Activated T-helper 1 cell treated with Interleukin-2 at 50 U/mL for 16 hours (primary cell): ENCODE measurements around the gene SCAF4.
"Not testable (repeated sequence)": the region's sequence is repeated elsewhere in the genome, so short reads cannot be mapped to it uniquely, and the experiment has no call there.

Experiments
- DNase-seq: peaks from one replicate; pipeline ENCODE4 v3.0.0-alpha.2; 2020; ENCODE audit warnings: low read depth

Gene SCAF4

DNA sequence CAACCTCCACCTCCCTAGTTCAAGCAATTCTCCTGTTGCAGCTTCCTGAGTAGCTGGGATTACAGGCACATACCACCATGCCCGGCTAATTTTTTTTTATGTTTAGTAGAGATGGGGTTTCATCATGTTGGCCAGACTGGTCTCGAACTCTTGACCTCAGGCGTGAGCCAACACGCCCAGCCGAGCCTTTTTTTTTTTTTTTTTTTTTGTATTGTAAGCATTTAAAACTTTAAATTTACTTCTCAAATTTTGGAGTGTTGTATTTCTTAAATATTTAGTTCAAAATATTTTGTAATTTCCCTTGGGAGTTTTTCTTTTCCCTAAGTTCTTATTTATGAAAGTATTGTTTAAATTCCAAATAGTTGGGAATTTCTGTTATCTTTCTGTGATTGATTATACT lies 9.2 kb upstream of the SCAF4 start:
- no peak for DNase-seq

DNA sequence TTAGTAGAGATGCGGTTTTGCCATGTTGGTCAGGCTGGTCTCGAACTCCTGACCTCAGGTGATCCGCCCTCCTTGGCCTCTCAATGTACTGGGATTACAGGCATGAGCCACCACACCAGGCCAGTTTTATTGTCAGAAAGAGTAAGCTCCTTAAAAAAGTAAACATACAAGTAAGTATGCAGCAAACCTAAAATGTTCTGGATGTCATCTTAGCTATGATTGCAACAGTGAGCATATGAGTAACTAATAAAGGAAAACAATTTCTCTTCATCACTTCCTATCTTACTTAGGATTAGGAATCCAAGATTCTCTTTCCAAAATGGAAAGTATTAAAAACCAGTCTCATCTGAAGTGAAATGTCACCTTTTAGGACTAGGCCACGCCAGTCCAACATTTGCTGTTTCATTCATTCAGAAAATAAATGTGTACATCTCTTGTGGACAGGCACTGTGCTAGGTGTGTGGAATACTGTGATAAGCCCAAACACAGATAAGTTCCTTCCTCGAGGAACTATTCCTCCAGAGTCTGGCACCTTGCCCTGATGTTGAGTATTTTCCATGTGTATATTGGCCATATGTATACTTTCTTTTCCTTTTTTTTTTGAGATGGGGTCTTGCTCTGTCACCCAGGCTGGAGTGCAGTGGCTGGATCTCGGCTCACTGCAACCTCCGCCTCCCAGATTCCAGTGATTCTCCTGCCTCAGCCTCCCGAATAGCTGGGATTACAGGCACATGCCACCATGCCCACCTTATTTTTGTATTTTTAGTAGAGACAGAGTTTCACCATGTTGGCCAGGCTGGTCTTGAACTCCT lies 5.9 kb upstream of the SCAF4 start:
- DNase-seq: not testable (repeated sequence)

GRCh38 chr21:31735511-31735992 lies 3.6 kb upstream of the SCAF4 start:
- DNase-seq: no peak

DNA sequence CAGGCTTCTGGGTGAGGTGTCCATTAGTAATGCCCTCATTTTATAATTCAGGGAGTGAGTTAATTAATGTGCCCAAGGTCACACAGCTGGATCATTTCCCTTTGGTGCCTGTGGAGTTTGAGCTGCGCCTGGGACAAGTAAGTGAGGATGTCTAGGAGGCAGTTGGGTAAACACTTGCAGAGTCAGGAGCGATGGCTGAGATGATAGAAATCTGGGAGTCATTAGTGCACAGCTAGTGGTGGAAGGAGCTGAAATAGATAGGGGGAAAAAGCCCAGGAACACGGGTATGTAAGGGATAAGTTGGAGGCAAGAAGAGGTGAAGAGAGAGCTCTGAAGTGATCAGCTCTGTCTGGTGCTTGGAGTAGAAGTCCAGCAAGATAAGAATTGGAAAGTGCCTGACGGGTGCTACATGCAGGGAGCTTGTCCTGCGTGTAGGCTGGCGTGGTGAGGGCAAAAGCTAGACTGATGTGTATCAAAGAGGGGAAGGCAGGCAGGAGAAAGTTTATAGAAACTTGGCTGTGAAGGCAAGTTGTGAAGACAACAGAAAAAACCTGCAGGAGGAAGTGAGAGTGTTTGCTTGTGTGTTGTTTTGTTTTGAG lies 1.7 kb upstream of the SCAF4 start:
- no peak for DNase-seq

DNA sequence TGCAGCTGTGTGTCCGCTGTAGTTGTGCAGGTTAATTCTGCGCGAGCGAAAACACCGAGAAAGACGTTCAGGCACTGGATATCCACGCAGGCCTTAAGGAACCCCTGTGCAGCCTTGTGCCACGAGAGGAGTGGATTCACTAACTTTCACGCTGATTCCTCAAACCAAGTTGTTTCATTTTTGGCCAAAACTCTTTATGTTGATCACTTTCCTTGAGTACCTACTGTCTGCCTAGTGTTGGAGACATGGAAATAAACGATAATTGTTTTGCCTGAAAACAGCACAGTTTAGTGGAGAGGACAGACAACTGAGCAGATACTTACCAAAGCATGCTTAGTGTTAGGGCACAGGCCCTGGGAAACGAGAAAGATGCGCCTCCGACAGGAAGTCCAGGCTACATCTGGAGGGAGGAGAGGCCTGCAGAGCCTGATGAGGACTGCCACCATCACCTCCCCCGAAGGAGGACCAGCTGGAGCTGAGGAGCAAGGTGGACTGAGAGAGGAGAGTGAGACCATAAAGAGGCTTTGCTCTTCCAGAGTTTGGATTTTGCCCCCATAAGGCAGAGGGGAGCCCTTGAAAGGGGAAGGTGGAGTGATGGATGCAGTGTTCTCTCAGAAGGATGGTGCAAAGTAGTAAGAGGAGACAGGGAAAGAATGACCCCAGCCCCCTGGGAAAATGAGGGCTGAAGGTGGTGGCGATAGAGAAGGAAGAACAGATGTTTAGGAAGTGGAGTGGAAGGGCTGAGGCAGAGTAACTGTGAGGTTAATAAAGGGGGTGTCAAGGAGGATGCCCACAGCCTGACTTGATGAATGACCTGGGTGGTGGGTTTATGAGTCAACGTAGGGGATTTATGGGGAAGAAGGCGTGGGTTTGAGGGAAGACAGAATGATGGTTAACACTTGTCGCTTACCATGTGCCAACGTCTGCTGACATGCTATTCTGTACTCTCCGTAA lies 956 bp upstream of the SCAF4 start:
- DNase-seq: peak; percentile 1

DNA sequence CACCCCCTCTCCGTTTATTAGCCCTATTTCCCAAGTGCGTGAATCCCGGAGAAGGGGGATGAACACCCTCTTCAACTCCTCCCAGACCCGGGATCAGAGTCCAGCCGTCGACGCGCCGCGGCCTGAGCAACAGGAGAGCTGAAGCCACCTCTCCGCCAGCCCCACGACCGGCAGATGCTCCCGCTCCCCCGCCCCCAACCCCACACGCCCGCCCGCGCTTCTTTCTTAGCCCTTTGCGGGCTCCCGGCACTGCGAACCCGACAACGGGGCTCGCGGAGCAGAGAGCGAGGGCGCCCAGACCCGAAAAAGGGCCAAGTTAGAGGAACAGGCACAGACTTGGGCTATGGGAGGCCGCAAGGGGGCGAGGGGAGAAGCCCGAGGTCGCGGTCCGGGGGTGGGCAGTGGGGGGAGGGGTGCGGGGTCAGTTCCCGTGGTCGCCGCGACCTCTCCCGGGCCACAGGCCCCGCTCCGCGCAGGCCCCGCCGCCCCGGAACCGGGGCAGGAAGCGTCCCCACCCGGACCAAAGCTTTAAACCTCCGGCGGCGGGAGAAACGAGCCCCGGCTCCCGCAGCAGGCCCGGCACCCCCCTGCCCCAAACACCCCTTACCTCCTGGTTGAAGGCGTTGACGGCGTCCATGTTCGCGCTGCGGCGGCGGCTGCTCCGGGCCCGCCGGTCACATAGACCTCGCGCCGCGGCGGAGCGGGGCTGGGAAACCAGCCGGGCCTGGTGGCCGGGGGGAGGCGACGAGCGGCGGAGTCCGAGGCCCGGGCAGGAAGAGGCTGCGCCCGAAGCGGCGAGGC lies 662 bp downstream of the SCAF4 start:
- peak; percentile 36 for DNase-seq

DNA sequence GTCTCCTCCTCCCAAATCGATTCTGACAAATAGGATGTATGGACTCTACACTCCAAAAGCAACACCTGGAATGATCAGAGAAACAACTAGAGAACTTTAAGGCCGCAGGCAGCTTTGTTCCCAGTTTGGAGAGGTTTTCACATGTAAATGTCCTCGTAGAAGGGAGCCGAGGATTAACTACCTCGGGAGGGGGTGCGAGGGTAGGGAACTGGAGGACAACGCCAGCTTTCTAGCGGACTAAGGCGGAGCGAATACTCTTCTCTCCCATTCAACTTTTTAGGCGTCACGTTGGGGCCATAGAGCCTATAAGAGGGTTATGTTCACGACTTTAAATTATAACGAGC lies 1.2 kb downstream of the SCAF4 start:
- no peak for DNase-seq

- no peak for DNase-seq
Measured at GRCh38 chr21:31729622-31730343, 2.1 kb downstream of the SCAF4 start.

DNA sequence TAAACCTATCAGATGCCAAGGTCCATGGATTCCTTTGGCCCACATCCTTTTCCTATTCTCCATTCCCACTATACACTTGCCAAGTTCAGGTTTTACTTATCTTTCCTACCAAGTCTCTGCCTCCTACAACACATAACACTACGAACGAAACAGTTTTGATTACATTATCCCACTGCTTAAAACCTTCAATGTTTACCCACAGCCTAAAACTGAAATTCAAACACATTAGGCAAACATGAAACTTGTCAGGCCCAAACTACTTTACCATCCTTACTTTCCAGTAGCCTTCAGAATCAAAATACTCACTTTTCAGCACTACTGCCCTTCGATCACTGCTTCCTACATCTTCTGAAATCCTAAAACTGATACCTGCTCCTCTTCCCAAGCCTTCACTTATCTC lies 3.0 kb downstream of the SCAF4 start:
- no peak for DNase-seq

DNA sequence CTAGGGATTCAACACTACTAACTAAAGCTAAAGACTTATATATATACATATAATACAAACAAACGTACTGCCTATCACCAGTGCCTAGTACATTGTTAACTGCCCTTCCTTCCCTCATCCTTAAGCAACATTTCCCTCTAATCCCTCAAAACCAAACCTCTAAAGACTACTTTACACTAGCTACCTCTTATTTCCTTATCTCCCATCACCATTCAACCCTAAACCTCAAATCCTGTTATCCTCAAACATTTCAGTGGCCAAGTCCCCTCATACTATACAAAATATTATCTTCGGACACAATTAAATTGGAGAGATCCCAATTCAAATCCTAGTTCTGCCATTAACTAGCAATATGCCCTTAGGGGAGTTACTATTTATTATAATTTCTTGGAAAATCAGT lies 3.7 kb downstream of the SCAF4 start:
- no peak for DNase-seq

DNA sequence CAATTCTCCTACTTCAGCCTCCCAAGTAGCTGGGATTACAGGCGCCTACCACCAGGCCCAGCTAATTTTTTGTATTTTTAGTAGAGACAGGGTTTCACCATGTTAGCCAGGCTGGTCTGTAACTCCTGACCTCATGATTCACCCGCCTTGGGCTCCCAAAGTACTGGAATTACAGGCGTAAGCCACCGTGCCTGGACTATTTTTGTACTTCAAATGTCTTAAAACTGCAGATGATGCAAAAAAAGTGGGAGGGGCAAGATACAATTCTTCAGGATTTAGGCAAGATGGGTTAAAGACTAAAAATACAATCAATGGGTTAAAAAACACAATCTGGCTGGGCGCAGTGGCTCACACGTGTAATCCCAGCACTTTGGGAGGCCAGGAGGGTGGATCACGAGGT lies 4.7 kb downstream of the SCAF4 start:
- no peak for DNase-seq

DNA sequence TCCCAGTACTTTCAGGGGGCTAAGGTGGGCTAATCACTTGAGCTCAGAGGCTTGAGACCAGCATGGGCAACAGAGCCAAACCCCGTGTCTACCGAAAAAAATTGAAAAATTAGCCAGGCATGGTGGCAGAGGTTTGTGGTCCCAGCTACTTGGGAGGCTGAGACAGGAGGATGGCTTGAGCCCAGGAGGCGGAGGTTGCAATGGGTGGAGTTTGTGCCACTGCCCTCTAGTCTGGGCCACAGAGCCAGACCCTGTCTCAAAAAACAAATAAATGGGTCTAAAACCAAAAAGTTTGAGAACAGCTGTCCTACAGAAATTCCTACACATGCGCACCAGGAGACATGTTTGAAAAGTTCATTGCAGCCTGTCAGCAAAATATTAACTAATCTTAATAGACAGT lies 5.5 kb downstream of the SCAF4 start:
- DNase-seq: no peak

DNA sequence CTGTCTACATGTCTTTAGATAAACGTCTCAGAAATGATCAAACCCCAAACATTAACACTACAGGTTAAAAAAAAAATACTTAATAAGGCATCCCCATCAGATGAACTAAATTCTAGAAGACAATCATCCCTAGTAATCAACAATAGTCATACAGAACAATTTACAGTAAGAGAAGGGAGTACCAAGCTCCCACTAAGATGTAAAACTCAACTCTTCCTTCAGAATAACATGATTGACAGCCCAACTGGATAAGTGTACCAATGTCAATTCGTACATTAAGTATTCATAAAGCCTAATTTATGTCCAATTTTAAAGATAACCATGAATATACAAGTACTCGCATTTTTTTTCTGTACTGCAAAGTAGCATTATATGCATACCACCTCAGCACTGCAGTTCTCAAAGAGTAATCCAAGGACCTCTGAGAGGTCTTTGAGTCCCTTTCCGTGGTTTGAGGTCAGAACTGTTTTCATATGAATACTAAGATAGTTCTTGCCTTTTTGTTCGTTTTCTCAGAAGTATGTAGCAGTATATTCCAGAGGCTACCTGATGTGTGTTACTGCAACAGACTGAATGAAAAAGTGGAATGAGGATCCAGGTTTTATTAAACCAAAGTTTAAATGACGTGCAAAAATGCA lies 6.6 kb downstream of the SCAF4 start:
- DNase-seq: no peak

GRCh38 chr21:31724552-31724951 lies 7.4 kb downstream of the SCAF4 start:
- DNase-seq: no peak

GRCh38 chr21:31721381-31721780 lies 10.5 kb downstream of the SCAF4 start:
- no peak for DNase-seq

- no peak for DNase-seq
Measured at GRCh38 chr21:31720739-31721138, 11.2 kb downstream of the SCAF4 start.

DNA sequence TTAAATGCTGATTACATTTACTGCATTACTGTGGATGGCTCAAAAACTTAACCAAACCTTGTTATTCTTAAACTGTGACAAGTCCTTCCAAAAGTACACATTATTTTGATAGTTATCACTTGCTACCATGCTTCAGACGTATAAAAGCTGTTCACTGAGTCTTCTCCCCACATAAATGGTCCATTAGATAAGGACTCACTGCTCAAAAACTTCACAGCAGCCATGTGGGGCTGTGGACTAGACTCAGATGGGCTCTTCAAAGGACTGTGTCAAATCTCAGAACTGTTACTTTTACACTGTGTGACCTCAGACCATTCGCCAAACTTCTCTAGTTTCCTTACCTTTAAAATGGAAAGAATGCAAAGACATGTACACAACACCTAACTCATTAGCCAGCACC lies 11.6 kb downstream of the SCAF4 start:
- DNase-seq: no peak

DNA sequence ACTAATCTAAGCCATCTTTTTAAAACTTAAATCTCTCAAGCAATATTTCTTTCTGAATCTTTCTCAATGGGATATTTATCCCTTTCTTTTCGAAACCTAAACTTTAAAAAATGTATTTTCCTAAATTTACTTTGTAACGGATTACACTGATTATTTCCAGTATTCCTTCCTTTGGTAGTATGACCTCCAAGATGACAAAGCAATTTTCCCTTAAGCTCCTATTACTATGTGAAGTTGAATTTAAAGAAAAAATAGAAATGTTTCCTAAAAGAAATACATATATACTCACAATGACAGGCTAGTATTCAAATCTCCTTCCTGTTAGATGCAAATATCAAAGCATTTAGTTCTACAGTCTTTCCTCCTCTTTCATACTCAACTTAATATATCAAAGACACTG lies 15.8 kb downstream of the SCAF4 start:
- DNase-seq: no peak

- DNase-seq: no peak
Measured at GRCh38 chr21:31714741-31715365, 17.1 kb downstream of the SCAF4 start.
